Kidney epithelial cell (primary cell): ENCODE measurements around the gene ALKBH5. TPM values are rescaled to one million over a fixed set of nuclear protein-coding genes. Genes with fewer than 3 reads are reported as not detected.

Source experiments
- DNase-seq: peaks from one replicate; pipeline ENCODE4 v3.0.0-alpha.2; 2010; ENCODE audit warnings: low read depth
- H3K27me3 ChIP-seq: 2 replicates; pipeline ENCODE4 v1.6.0; 2011; ENCODE audit warnings: low read length; ENCODE audit not compliant: control insufficient read depth, insufficient read depth
- H3K36me3 ChIP-seq: 2 replicates; pipeline ENCODE4 v1.5.1; 2011; ENCODE audit warnings: low read length; ENCODE audit not compliant: control insufficient read depth, insufficient read depth
- H3K4me3 ChIP-seq: 2 replicates; pipeline ENCODE4 v1.5.1; 2011; ENCODE audit warnings: low read depth, mild to moderate bottlenecking, control low read depth, low read length
- total RNA-seq: library from RNA; depleted of rRNA; stranded (reverse); fragments of >200 nt; gene quantifications from 2 replicates; pipeline ENCODE4 v1.2.3, GENCODE V29; 2015
- TF ChIP-seq, protein P1 (sequence below): IDR thresholded peaks from 2 replicates; pipeline ENCODE4 v1.5.1; 2011; ENCODE audit warnings: mild to moderate bottlenecking, moderate library complexity, low read length, control low read depth, inconsistent platforms; ENCODE audit not compliant: insufficient read depth, poor library complexity, severe bottlenecking

Gene ALKBH5
- total RNA-seq, 1 donor from 2014 or later, result 103 TPM

GRCh38 chr17:18177722-18178121, 5.9 kb upstream of the ALKBH5 start:
- no peaks in the 10 kb centered on the region for H3K36me3 ChIP-seq
- TF ChIP-seq, protein P1, sequence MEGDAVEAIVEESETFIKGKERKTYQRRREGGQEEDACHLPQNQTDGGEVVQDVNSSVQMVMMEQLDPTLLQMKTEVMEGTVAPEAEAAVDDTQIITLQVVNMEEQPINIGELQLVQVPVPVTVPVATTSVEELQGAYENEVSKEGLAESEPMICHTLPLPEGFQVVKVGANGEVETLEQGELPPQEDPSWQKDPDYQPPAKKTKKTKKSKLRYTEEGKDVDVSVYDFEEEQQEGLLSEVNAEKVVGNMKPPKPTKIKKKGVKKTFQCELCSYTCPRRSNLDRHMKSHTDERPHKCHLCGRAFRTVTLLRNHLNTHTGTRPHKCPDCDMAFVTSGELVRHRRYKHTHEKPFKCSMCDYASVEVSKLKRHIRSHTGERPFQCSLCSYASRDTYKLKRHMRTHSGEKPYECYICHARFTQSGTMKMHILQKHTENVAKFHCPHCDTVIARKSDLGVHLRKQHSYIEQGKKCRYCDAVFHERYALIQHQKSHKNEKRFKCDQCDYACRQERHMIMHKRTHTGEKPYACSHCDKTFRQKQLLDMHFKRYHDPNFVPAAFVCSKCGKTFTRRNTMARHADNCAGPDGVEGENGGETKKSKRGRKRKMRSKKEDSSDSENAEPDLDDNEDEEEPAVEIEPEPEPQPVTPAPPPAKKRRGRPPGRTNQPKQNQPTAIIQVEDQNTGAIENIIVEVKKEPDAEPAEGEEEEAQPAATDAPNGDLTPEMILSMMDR, result no peak
- no peaks in the 10 kb centered on the region for H3K27me3 ChIP-seq
- H3K4me3 ChIP-seq, result no peak overlapping the region
- DNase-seq, result no peak

DNA sequence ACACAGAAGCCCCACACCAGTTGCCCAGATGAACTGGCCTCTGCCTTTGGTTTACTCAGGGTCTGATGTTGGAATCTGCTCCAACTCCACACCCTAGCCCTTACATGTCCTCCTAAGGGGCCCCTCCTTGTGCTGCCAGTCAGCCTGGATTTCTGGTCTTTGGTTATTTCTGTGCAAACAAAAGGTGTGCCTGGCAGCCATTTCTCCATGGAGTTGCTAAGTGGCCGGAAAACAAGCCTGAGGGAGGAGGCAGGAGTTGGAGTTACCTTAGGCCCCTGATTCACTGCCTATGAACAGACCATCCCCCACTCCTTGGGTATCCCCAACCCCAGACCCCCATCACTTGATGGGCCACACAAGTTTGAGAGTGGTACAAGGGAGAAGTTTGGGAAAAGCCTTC, 4.4 kb upstream of the ALKBH5 start:
- TF ChIP-seq, protein P1, result no peak
- H3K27me3 ChIP-seq, result no peaks in the 10 kb centered on the region
- H3K36me3 ChIP-seq, result no peaks in the 10 kb centered on the region
- no peak for DNase-seq
- H3K4me3 ChIP-seq, result no peak overlapping the region

- no peak overlapping the region for H3K4me3 ChIP-seq
- H3K36me3 ChIP-seq, result no peaks in the 10 kb centered on the region
- DNase-seq, result no peak
- TF ChIP-seq, protein P1, result no peak
- no peaks in the 10 kb centered on the region for H3K27me3 ChIP-seq
Measured at GRCh38 chr17:18179804-18180203, 3.8 kb upstream of the ALKBH5 start.

GRCh38 chr17:18181358-18181757, 2.3 kb upstream of the ALKBH5 start:
- Histone ChIP-seq H3K36me3 (no peaks in the 10 kb centered on the region), H3K27me3 (no peaks in the 10 kb centered on the region), H3K4me3 (no peak overlapping the region)
- no peak for DNase-seq
- TF ChIP-seq, protein P1, result no peak

GRCh38 chr17:18182110-18182977, 1.3 kb upstream of the ALKBH5 start:
- H3K36me3 ChIP-seq, result no peaks in the 10 kb centered on the region
- DNase-seq, result no peak
- H3K4me3 ChIP-seq, result peak overlapping the region; percentile 83
- no peaks in the 10 kb centered on the region for H3K27me3 ChIP-seq
- TF ChIP-seq, protein P1, result no peak

- TF ChIP-seq, protein P1, result no peak
- Histone ChIP-seq H3K27me3 (no peaks in the 10 kb centered on the region), H3K4me3 (peak overlapping the region; percentile 83), H3K36me3 (no peaks in the 10 kb centered on the region)
- no peak for DNase-seq
Measured at GRCh38 chr17:18182978-18183333, 672 bp upstream of the ALKBH5 start.
